BE2C (cell line): Measurements from ENCODE around the gene NAPEPLD.

ENCODE experiments used
- DNase-seq: peaks from one replicate; pipeline ENCODE4 v3.0.0-alpha.2; 2020
- H3K27me3 ChIP-seq: fragments of 250-450 bp; sonication (Bioruptor Pico); 2 replicates; pipeline ENCODE4 v1.5.1; 2020; ENCODE audit warnings: mild to moderate bottlenecking
- H3K36me3 ChIP-seq: fragments of 250-450 bp; sonication (Bioruptor Pico); 2 replicates; pipeline ENCODE4 v1.5.1; 2020; ENCODE audit warnings: mild to moderate bottlenecking
- H3K4me1 ChIP-seq: fragments of 250-450 bp; sonication (Bioruptor Pico); 2 replicates; pipeline ENCODE4 v1.5.1; 2020
- H3K4me3 ChIP-seq: 2 replicates; pipeline ENCODE4 v1.5.1; 2011; ENCODE audit warnings: low read depth, low read length
- H3K9me3 ChIP-seq: fragments of 250-450 bp; sonication (Bioruptor Pico); 2 replicates; pipeline ENCODE4 v1.5.1; 2020
- CTCF ChIP-seq: IDR thresholded peaks from 2 replicates; pipeline ENCODE4 v1.5.1; 2012; ENCODE audit warnings: mild to moderate bottlenecking, low read depth, low read length

NAPEPLD gene

GRCh38 chr7:103123529-103123928, 25.4 kb downstream of the NAPEPLD start:
- H3K36me3 ChIP-seq: peaks cover 52% of the 10 kb centered on the region
- H3K27me3 ChIP-seq: no peaks in the 10 kb centered on the region
- DNase-seq: no peak
- H3K4me3 ChIP-seq: no peak overlapping the region
- no peak for TF ChIP-seq CTCF
- H3K4me1 ChIP-seq: no peaks in the 10 kb centered on the region
- no peaks in the 10 kb centered on the region for H3K9me3 ChIP-seq

DNA sequence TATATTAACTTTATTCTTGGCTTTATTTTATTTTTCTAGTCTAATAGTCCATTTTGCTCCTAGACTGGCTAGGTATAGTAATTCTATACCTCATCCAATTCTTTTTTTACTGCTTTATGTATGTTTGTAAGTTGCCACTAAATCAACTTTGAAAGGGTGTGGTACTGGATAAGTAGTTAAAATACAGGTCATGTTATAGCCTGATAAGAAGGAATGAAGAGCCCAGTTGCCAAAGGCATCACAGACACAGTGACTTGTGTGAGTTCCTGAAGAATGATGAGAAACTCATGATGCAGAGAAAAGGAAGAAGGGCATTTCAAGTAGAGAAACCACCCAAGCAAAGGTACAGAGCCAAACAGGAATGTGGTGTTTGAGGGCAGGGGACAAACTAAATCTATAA, 27.3 kb downstream of the NAPEPLD start:
- Histone ChIP-seq H3K36me3 (peaks cover 45% of the 10 kb centered on the region), H3K9me3 (no peaks in the 10 kb centered on the region), H3K4me1 (no peaks in the 10 kb centered on the region), H3K4me3 (no peak overlapping the region), H3K27me3 (no peaks in the 10 kb centered on the region)
- TF ChIP-seq CTCF: no peak
- no peak for DNase-seq

DNA sequence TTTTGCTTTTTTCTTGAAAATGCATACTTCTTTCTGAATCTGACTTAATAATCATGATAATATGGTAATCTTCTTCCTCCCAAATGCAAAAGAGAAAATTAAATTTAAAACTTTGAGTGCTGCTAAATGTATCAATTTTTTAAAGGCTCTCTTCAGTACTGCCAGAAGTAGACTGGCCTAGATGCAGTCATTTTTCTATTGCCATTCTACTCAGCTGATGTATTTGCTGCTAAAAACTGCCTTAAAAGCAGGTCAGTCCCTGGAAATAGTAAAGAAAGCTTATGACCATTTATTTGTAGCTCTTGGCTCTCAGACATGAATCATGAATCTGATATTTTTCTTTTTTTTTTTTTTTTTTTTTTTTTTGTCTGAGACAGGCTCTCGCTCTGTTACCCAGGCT, 28.5 kb downstream of the NAPEPLD start:
- no peak for TF ChIP-seq CTCF
- Histone ChIP-seq H3K36me3 (peaks cover 40% of the 10 kb centered on the region), H3K4me3 (no peak overlapping the region), H3K4me1 (no peaks in the 10 kb centered on the region), H3K9me3 (no peaks in the 10 kb centered on the region), H3K27me3 (no peaks in the 10 kb centered on the region)
- DNase-seq: no peak

- Histone ChIP-seq H3K36me3 (peaks cover 37% of the 10 kb centered on the region), H3K9me3 (no peaks in the 10 kb centered on the region), H3K4me3 (no peak overlapping the region), H3K27me3 (no peaks in the 10 kb centered on the region), H3K4me1 (no peaks in the 10 kb centered on the region)
- TF ChIP-seq CTCF: no peak
- no peak for DNase-seq
Measured at GRCh38 chr7:103119791-103120291, 29.1 kb downstream of the NAPEPLD start.

GRCh38 chr7:103117465-103117864, 31.4 kb downstream of the NAPEPLD start:
- peaks cover 34% of the 10 kb centered on the region for H3K36me3 ChIP-seq
- TF ChIP-seq CTCF: no peak
- no peak overlapping the region for H3K4me3 ChIP-seq
- no peaks in the 10 kb centered on the region for H3K27me3 ChIP-seq
- DNase-seq: no peak
- H3K4me1 ChIP-seq: no peaks in the 10 kb centered on the region
- H3K9me3 ChIP-seq: no peaks in the 10 kb centered on the region

- Histone ChIP-seq H3K36me3 (peaks cover 29% of the 10 kb centered on the region), H3K9me3 (no peaks in the 10 kb centered on the region), H3K4me1 (no peaks in the 10 kb centered on the region), H3K4me3 (no peak overlapping the region), H3K27me3 (no peaks in the 10 kb centered on the region)
- TF ChIP-seq CTCF: no peak
- no peak for DNase-seq
Measured at GRCh38 chr7:103116991-103117390, 31.9 kb downstream of the NAPEPLD start.
